Activated CD8-positive, alpha-beta memory T cell treated with anti-CD3 and anti-CD28 coated beads, Interleukin-2, amount 50 U/mL, for 1 hour (primary cell): ENCODE results near the gene OSTM1.
"Not testable (repeated sequence)": the region's sequence is repeated elsewhere in the genome, so short reads cannot be mapped to it uniquely, and the experiment has no call there.

Source experiments
- DNase-seq: peaks from one replicate; pipeline ENCODE4 v3.0.0-alpha.2; 2020; ENCODE audit errors: extremely low read depth

Gene OSTM1

GRCh38 chr6:108020472-108021116, 53.9 kb downstream of the OSTM1 start:
- no peak for DNase-seq

GRCh38 chr6:108016283-108016682, 58.3 kb downstream of the OSTM1 start:
- not testable (repeated sequence) for DNase-seq

DNA sequence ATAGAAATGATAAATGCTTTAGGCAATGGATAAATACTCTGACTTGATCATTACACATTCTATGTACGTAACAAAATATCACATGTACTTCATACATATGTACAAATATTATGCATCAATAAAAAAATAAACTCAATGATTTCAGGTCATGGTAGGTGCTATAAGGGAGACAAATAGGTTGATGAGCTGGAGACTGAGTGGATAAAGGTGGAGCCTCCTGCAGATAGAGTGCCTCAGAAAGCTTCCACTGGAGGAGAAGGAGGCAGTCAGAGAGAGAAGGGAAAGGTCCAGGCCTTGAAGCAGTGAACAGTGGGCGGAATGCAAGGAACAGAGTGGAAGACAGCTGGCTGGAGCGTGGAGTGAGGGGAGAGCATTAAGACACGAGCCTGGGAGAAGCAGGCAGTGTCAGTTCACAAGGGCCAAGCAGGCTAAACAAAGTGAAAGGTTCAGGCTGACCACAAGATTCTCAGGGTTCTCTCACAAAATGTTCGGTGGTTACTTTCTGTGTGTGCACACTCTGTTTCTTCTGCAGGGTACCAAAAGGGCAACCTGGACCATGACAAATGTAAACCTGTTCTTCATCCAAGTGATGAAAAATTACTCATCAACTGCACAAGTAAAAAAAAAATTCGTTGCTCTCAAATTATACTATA, 60.6 kb downstream of the OSTM1 start:
- no peak for DNase-seq

- no peak for DNase-seq
Measured at GRCh38 chr6:108009894-108010293, 64.6 kb downstream of the OSTM1 start.

DNA sequence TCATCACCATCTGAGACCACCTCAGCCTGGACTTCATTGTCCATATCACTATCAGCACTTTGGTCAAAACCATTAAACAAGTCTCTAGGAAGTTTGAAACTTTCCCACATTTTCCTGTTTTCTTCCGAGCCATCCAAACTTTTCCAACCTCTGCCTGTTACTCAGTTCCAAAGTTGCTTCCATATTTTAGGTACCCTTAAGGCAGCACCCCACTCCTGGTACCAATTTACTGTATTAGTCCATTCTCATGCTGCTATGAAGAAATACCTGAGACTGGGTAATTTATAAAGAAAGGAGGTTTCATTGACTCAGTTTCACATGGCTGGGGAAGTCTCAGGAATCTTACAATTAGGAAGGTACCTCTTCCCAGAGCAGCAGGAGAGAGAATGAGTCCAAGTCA, 65.3 kb downstream of the OSTM1 start:
- not testable (repeated sequence) for DNase-seq

DNA sequence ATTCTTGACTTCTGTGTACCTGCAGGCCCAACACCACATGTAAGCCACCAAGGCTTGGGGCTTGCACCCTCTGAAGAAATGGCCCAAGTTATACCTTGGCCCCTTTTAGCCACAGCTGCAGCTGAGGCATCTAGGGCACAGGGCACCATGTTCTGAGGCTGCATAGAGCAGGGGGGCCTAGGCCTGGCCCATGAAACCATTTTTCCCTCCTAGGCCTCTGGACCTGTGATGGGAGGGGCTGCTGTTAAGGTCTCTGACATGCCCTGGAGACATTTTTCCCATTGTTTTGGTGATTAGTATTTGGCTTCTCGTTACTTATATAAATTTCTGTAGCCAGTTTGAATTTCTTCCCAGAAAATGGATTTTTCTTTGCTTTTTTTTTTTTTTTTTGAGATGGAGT, 66.2 kb downstream of the OSTM1 start:
- DNase-seq = no peak

- DNase-seq = no peak
Measured at GRCh38 chr6:108005961-108006360, 68.6 kb downstream of the OSTM1 start.

- DNase-seq = no peak
Measured at GRCh38 chr6:108004861-108005260, 69.7 kb downstream of the OSTM1 start.

DNA sequence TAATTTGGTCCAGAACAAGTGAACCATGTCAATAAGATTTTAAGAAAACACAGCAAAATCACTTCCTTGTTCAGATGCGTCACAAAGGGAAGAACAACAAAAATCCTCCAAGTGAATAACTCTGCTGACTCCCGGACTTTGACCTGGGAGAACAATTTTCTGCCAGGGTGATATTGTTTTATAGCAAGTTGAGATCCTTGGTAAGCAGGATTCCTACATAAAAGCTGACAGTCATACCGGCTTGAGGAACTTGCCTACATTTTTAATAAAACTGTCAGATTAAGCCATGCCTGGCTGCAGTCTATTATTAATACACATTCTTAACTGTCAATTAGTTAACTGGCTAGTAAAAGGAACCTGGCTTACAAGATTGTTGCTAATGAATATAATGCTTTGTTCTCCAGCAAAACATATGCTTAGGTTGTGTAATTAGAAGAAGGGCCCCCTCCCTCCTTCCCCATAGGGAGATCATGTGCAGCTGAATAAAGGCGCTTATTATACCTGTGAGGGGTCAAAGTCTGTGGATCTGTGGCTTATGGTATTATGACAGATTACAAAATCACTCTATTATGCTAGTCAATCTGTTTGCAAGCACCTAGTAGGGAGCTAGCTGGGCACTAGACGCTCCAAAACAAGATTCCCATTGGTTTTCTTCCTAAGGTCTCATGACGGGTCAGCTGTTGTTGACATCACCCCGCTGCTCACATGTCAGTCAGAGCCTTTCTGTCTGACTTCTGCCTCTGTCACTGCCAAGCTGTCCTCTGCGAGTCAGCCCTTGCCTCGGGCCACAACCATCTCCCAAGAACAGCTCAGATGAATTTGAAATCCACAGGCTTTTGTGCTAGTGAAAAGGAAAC, 71.9 kb downstream of the OSTM1 start:
- DNase-seq = no peak

DNA sequence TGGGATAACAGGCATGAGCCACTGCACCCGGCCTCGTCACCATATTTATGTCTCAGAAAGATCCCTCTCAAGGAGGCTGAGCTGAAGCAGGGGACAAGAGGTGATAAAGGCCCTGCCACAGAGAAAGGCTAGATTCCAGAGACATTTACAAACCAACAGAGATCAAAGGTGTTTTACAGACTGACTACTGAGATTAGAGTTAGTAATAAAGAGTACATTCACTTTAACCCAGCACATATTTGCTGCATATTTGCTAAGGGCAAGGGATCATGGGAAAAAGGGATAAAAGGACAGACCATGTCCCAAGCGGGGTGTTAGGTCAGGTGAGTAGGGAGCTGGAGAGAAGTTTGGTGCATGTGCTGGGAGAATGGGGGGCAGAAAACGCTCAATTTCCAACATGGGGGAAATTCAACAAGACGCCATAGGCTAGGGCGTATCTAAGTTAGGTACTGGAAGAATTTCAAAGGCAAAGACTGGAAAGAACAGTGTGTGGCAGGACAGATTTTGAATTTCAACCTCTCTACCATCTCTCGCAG, 72.8 kb downstream of the OSTM1 start:
- no peak for DNase-seq

GRCh38 chr6:108000259-108000658, 74.3 kb downstream of the OSTM1 start:
- DNase-seq = not testable (repeated sequence)

- no peak for DNase-seq
Measured at GRCh38 chr6:107999341-107999740, 75.2 kb downstream of the OSTM1 start.

DNA sequence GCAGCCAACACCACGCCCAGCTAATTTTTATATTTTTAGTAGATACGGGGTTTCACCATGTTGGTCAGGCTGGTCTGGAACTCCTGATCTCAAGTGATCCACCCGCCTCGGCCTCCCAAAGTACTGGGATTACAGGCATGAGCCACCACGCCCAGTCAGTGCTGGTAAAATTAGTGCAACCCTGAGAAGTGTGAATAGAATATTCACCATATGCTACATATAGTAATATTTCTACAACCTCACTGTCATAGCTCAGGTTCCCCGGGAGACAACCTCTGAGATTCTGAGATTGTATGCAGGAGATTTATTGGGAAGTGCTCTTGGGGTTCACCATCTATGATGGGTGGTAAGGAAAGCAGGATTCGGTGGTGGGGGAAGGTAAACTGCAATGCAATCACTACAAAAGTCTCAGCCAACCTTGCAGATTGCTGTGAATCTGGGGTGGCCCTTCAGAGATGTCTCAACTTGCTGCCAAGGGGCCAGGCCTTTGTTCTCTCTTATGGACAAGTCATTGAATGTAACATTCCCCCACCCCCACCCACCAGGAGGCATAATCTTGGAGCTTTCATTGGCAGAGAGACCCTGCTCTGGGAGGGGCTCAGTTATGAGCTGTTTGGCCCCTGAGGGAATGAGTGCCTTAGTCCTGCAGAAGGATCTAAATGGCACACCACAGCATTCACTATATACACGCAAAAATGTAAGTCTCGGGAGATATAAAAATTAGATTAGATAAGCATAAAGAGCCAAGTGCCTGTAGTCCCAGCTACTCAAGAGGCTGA, 82.6 kb downstream of the OSTM1 start:
- DNase-seq = no peak
